SK-N-MC (cell line): ENCODE measurements around the gene SPEF1.

Source experiments
- EZH2 ChIP-seq: fragments of 200-600 bp; sonication (generic); IDR thresholded peaks from one replicate; pipeline ENCODE4 v1.6.1; 2017; ENCODE audit warnings: antibody characterized with exemption
- FOXP2 ChIP-seq: optimal IDR thresholded peaks from 2 replicates; pipeline ENCODE3; 2011; ENCODE audit warnings: mild to moderate bottlenecking, moderate library complexity; ENCODE audit not compliant: insufficient read depth; ENCODE audit errors: extremely low read length, control extremely low read depth
- POLR2AphosphoS5 ChIP-seq: IDR thresholded peaks from 2 replicates; pipeline ENCODE4 v1.6.1; 2012; ENCODE audit warnings: mild to moderate bottlenecking, low read depth, low read length, borderline replicate concordance

GRCh38 chr20:3820048-3820900 is 39.0 kb upstream of the SPEF1 start, which contains the start of gene AP5S1:
- peak; percentile 63; the same call in 1 of the 2 replicates for TF ChIP-seq POLR2AphosphoS5
- TF ChIP-seq EZH2 = no peak
- no peak for TF ChIP-seq FOXP2
